ENCODE measurements around the gene C1QTNF8.

Gene C1QTNF8, protein sequence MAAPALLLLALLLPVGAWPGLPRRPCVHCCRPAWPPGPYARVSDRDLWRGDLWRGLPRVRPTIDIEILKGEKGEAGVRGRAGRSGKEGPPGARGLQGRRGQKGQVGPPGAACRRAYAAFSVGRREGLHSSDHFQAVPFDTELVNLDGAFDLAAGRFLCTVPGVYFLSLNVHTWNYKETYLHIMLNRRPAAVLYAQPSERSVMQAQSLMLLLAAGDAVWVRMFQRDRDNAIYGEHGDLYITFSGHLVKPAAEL

GRCh38 chr16:1096169-1097082 lies at the start of gene C1QTNF8:
TSS of gene C1QTNF8 (minus strand) at chr16:1096244. CDS start at chr16:1094922, 1,322 bp downstream.
- H3K9me3 ChIP-seq (replicated peaks in 1 of 11) = peaks cover 0 to 9% (median 7%) of the 10 kb centered on the region in 11 experiments; a peak in 13 of 22 replicates
- H3K36me3 ChIP-seq = no peaks in the 10 kb centered on the region
- peaks cover 0 to 65% (median 45%) of the 10 kb centered on the region in 10 experiments; a peak in 16 of 20 replicates for H3K4me1 ChIP-seq
- TF ChIP-seq Cebpa-rat (IDR thresholded peaks at IDR 0.05) = no peak
- H3K4me3 ChIP-seq = no peak within 1 kb of the TSS; a peak in 1 of 20 replicates
- H3K9ac ChIP-seq = peak within 1 kb of the TSS in 5 of 11 experiments; percentile 11 to 49 (median 26); a peak in 3 of 22 replicates
- no peak within 1 kb of the TSS for H3K27ac ChIP-seq
- peaks cover 33 to 79% (median 61%) of the 10 kb centered on the region in 11 experiments for H3K27me3 ChIP-seq
- H4K20me1 ChIP-seq = peaks cover 0 to 77% (median 36%) of the 10 kb centered on the region in 11 experiments; a peak in 15 of 22 replicates
- peak within 1 kb of the TSS in 9 of 11 experiments; percentile 17 to 92 (median 71); a peak in 17 of 22 replicates for H3K4me2 ChIP-seq

GRCh38 chr16:1145383-1146100 lies 49.5 kb upstream of the C1QTNF8 start:
- Histone ChIP-seq H3K36me3 (no peaks in the 10 kb centered on the region), H3K4me3 (no peak overlapping the region; a peak in 1 of 20 replicates), H3K9ac (peak overlapping the region in 5 of 11 experiments; percentile 3 to 63 (median 50); a peak in 8 of 22 replicates), H3K4me1 (peaks cover 6 to 86% (median 65%) of the 10 kb centered on the region in 10 experiments; a peak in 17 of 20 replicates), H3K9me3 (replicated peaks in 1 of 11) (peaks cover 0 to 6% (median 0%) of the 10 kb centered on the region in 11 experiments; a peak in 1 of 22 replicates), H3K4me2 (peak overlapping the region in 9 of 11 experiments; percentile 43 to 95 (median 82); a peak in 18 of 22 replicates), H4K20me1 (peaks cover 0 to 17% (median 0%) of the 10 kb centered on the region in 11 experiments; a peak in 5 of 22 replicates), H3K27ac (peak overlapping the region in 1 of 11 experiments; percentile 18; a peak in 1 of 22 replicates), H3K27me3 (peaks cover 0 to 20% (median 0%) of the 10 kb centered on the region in 11 experiments; a peak in 7 of 22 replicates)
- TF ChIP-seq Cebpa-rat (IDR thresholded peaks at IDR 0.05) = no peak

DNA sequence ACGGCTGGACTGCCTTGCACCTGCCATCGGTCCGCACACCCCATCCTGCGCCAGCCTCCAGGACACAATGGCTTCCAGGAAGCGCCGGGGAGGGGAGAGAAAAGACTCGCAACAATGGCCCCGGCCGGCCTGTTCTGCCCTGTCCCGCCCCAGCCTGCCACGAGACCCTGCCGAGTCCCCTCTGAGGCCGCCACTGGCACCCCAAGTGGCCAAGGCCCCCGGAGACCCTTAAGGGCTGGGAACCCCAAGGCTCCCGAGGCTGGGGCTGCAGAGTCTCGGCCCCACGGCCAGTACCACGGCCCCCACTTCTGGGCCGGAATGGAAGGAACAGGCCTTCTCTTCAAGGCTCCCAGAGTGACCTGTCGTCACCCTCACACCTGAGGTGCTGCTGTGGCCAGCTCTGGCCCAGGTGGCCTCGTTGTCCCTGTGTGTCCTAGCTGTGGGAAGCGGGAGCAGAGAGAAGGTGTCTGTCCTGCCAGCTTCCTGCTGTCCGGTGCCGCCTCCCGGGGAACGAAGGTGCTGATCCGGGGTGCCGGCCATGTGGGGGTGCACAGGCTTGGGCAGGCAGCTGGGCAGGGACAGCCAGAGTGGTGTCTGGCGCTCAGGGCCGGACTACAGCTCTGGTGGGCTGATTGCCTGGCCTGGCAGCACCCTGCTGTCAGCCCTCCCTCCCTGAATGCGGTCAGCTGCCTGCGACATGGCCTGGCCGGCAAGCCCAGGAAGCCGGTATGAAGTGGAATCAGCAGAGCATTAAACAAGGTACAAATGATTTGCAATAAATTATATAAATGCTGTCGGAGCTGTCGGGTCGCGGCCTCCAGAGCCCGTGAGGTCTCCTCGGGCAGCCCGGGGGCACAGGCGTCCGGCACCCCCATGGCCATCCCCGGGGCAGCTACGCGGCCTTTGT lies 48.7 kb upstream of the C1QTNF8 start:
- H3K27me3 ChIP-seq = peaks cover 0 to 20% (median 0%) of the 10 kb centered on the region in 11 experiments; a peak in 7 of 22 replicates
- no peak for TF ChIP-seq Cebpa-rat (IDR thresholded peaks at IDR 0.05)
- H3K4me3 ChIP-seq = no peak overlapping the region
- H3K4me2 ChIP-seq = peak overlapping the region in 9 of 11 experiments; percentile 43 to 95 (median 82); a peak in 18 of 22 replicates
- H4K20me1 ChIP-seq = peaks cover 0 to 17% (median 0%) of the 10 kb centered on the region in 11 experiments; a peak in 5 of 22 replicates
- peaks cover 6 to 80% (median 58%) of the 10 kb centered on the region in 10 experiments; a peak in 17 of 20 replicates for H3K4me1 ChIP-seq
- no peak overlapping the region; a peak in 1 of 22 replicates for H3K27ac ChIP-seq
- peak overlapping the region in 4 of 11 experiments; percentile 49 to 63 (median 51); a peak in 8 of 22 replicates for H3K9ac ChIP-seq
- peaks cover 0 to 6% (median 0%) of the 10 kb centered on the region in 11 experiments; a peak in 1 of 22 replicates for H3K9me3 ChIP-seq (replicated peaks in 1 of 11)
- H3K36me3 ChIP-seq = no peaks in the 10 kb centered on the region

DNA sequence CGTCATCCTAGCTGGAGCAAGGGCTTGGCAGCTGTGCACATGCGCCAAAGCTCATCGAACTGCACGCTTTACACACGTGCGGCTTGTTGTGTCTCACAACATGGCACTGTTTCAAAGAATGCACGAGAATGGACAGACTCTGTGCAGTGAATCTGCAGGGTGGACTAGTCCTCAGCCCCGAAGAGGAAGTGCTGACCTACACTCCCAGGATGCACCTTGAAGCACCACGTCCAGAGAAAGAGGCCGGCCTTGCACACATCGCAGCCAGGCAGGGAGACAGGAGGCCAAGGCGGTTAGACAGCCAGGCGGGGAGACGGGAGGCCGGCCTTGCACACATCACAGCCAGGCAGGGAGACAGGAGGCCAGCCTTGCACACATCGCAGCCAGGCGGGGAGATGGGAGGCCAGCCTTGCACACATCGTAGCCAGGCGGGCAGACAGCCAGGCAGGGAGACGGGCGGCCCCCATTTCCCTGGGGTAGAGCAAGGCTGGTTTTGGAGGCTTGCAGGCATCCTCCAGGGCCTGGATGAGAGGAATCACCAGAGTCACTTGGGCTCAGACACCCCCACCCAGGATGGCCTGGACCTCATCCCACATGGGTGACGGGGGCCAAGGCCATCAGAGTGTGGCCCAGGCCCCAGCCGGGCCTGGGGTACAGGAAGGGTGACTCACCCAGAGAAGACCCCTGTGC lies 47.9 kb upstream of the C1QTNF8 start:
- peaks cover 0 to 6% (median 0%) of the 10 kb centered on the region in 11 experiments; a peak in 1 of 22 replicates for H3K9me3 ChIP-seq (replicated peaks in 1 of 11)
- H3K27ac ChIP-seq = no peak overlapping the region
- peak overlapping the region in 1 of 11 experiments; percentile 50; a peak in 2 of 22 replicates for H3K9ac ChIP-seq
- H4K20me1 ChIP-seq = peaks cover 0 to 17% (median 0%) of the 10 kb centered on the region in 11 experiments; a peak in 5 of 22 replicates
- H3K4me1 ChIP-seq = peaks cover 6 to 73% (median 55%) of the 10 kb centered on the region in 10 experiments; a peak in 17 of 20 replicates
- H3K27me3 ChIP-seq = peaks cover 0 to 20% (median 0%) of the 10 kb centered on the region in 11 experiments; a peak in 7 of 22 replicates
- H3K4me2 ChIP-seq = peak overlapping the region in 9 of 11 experiments; percentile 43 to 95 (median 82); a peak in 18 of 22 replicates
- TF ChIP-seq Cebpa-rat (IDR thresholded peaks at IDR 0.05) = no peak
- no peaks in the 10 kb centered on the region for H3K36me3 ChIP-seq
- no peak overlapping the region for H3K4me3 ChIP-seq

DNA sequence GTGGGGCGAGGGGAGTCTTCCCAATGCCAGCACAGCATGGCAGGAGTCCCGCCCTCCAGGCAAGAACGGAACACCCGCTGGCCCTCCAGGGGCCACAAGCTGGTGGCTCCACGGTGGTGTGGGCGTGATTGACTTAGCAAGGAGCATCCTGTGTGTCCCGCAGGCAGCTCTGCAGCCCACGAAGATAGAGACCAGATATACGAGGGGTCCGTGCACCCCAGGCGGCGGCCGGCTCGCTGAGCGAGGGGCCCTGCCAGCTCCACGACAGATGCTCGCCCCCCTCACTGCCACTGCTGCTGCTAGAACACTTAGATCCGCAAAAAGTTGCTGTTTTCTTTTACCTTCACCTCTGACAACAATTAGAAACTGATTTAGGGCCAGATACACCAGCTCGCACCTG lies 46.9 kb upstream of the C1QTNF8 start:
- peaks cover 0 to 17% (median 0%) of the 10 kb centered on the region in 11 experiments; a peak in 5 of 22 replicates for H4K20me1 ChIP-seq
- peaks cover 0 to 20% (median 0%) of the 10 kb centered on the region in 11 experiments; a peak in 7 of 22 replicates for H3K27me3 ChIP-seq
- H3K4me1 ChIP-seq = peaks cover 6 to 74% (median 57%) of the 10 kb centered on the region in 10 experiments; a peak in 17 of 20 replicates
- no peak for TF ChIP-seq Cebpa-rat (IDR thresholded peaks at IDR 0.05)
- peak overlapping the region in 8 of 11 experiments; percentile 10 to 95 (median 82); a peak in 11 of 22 replicates for H3K4me2 ChIP-seq
- H3K9ac ChIP-seq = no peak overlapping the region
- H3K36me3 ChIP-seq = no peaks in the 10 kb centered on the region
- no peak overlapping the region for H3K27ac ChIP-seq
- no peak overlapping the region for H3K4me3 ChIP-seq
- peaks cover 0 to 3% (median 0%) of the 10 kb centered on the region in 11 experiments; a peak in 1 of 22 replicates for H3K9me3 ChIP-seq (replicated peaks in 1 of 11)

GRCh38 chr16:1141716-1142115 lies 45.7 kb upstream of the C1QTNF8 start:
- H3K9me3 ChIP-seq (replicated peaks in 1 of 11) = no peaks in the 10 kb centered on the region
- H3K27ac ChIP-seq = no peak overlapping the region
- peaks cover 0 to 17% (median 0%) of the 10 kb centered on the region in 11 experiments; a peak in 5 of 22 replicates for H4K20me1 ChIP-seq
- H3K4me1 ChIP-seq = peaks cover 6 to 68% (median 55%) of the 10 kb centered on the region in 10 experiments; a peak in 17 of 20 replicates
- H3K27me3 ChIP-seq = peaks cover 0 to 20% (median 0%) of the 10 kb centered on the region in 11 experiments; a peak in 7 of 22 replicates
- no peak overlapping the region for H3K9ac ChIP-seq
- peak overlapping the region in 8 of 11 experiments; percentile 15 to 93 (median 77); a peak in 13 of 22 replicates for H3K4me2 ChIP-seq
- TF ChIP-seq Cebpa-rat (IDR thresholded peaks at IDR 0.05) = no peak
- no peaks in the 10 kb centered on the region for H3K36me3 ChIP-seq
- H3K4me3 ChIP-seq = no peak overlapping the region
